A549 (cell line): ENCODE data around the gene PRPF8. TPM values are rescaled to one million over a fixed set of nuclear protein-coding genes. Genes with fewer than 3 reads are reported as not detected.

ENCODE experiments used
- BHLHE40 ChIP-seq: IDR thresholded peaks from 2 replicates; pipeline ENCODE4 v1.6.1; 2012; ENCODE audit warnings: low read depth, low read length, inconsistent platforms
- CBX2 ChIP-seq: fragments of 200-600 bp; sonication (generic); IDR thresholded peaks from 2 replicates; pipeline ENCODE4 v1.6.1; 2016; ENCODE audit warnings: low read depth, mild to moderate bottlenecking, borderline replicate concordance
- CEBPB ChIP-seq, 2 experiments: fragments of >200 bp in 1 of 2; sonication (Bioruptor Twin) in 1 of 2; formaldehyde crosslinking in 1 of 2; IDR thresholded peaks; 2 replicates each; pipeline ENCODE4 v1.6.1; 2012 to 2016
- ELK1 ChIP-seq: fragments of 150-350 bp; IDR thresholded peaks from 2 replicates; pipeline ENCODE4 v1.6.1; 2014; ENCODE audit warnings: low read depth, mild to moderate bottlenecking, low read length
- FOSB ChIP-seq: fragments of 250-450 bp; sonication (Bioruptor Pico); IDR thresholded peaks from 2 replicates; pipeline ENCODE4 v1.5.0; 2020; ENCODE audit warnings: mild to moderate bottlenecking, moderate library complexity
- FOSL2 ChIP-seq, 2 experiments: fragments of 450-650 bp in 1 of 2; fragments of >200 bp in 1 of 2; sonication (Bioruptor Twin) in 1 of 2; formaldehyde crosslinking; IDR thresholded peaks; 2 replicates each; pipeline versions ENCODE4 v1.5.0 to v1.6.1; 2016 to 2020; ENCODE audit warnings: mild to moderate bottlenecking in 1 of 2, moderate library complexity in 1 of 2
- FOXS1 ChIP-seq: fragments of 250-450 bp; sonication (Bioruptor Pico); IDR thresholded peaks from 2 replicates; pipeline ENCODE4 v1.5.0; 2020; ENCODE audit warnings: mild to moderate bottlenecking, moderate library complexity
- GATA3 ChIP-seq: IDR thresholded peaks from 2 replicates; pipeline ENCODE4 v1.6.1; 2012; ENCODE audit warnings: borderline replicate concordance
- HES2 ChIP-seq: fragments of >200 bp; sonication (Bioruptor Twin); formaldehyde crosslinking; IDR thresholded peaks from 2 replicates; pipeline ENCODE4 v1.6.1; 2016
- HEYL ChIP-seq: fragments of 250-450 bp; sonication (Bioruptor Pico); IDR thresholded peaks from 2 replicates; pipeline ENCODE4 v1.8.0; 2021; ENCODE audit warnings: mild to moderate bottlenecking, moderate library complexity
- HOXB13 ChIP-seq: fragments of 250-450 bp; sonication (Bioruptor Pico); IDR thresholded peaks from 2 replicates; pipeline ENCODE4 v1.5.0; 2020; ENCODE audit warnings: low read depth, mild to moderate bottlenecking, moderate library complexity
- JUN ChIP-seq, 2 experiments: fragments of >200 bp; sonication (Bioruptor Twin); formaldehyde crosslinking; IDR thresholded peaks; 2 replicates in 1 of 2; 3 replicates in 1 of 2; pipeline ENCODE4 v1.6.1; 2016 to 2017
- KDM1A ChIP-seq: fragments of 200-600 bp; sonication (generic); IDR thresholded peaks from 2 replicates; pipeline ENCODE4 v1.6.1; 2016; ENCODE audit warnings: low read depth, mild to moderate bottlenecking
- MAZ ChIP-seq: fragments of 150-350 bp; IDR thresholded peaks from 2 replicates; pipeline ENCODE4 v1.6.1; 2014; ENCODE audit warnings: antibody characterized with exemption, low read depth, low read length, borderline replicate concordance
- MYC ChIP-seq: IDR thresholded peaks from 2 replicates; pipeline ENCODE4 v1.6.1; 2012; ENCODE audit warnings: mild to moderate bottlenecking, inconsistent platforms, low read length, improper control_type of control experiment, borderline replicate concordance
- NFE2L2 ChIP-seq: fragments of 150-350 bp; conservative IDR thresholded peaks from 2 replicates; pipeline ENCODE4 v1.6.1; 2014; ENCODE audit warnings: low read length
- POLR2AphosphoS2 ChIP-seq: conservative IDR thresholded peaks from 2 replicates; pipeline ENCODE4 v1.6.1; 2012; ENCODE audit warnings: low read length, improper control_type of control experiment, inconsistent platforms
- RAD21 ChIP-seq, 2 experiments: fragments of >200 bp in 1 of 2; sonication (Bioruptor Twin) in 1 of 2; formaldehyde crosslinking in 1 of 2; IDR thresholded peaks in 1 of 2; conservative IDR thresholded peaks in 1 of 2; 2 replicates in 1 of 2; 3 replicates in 1 of 2; pipeline ENCODE4 v1.6.1; 2012 to 2018; ENCODE audit warnings: inconsistent platforms in 1 of 2
- RCOR1 ChIP-seq: fragments of 150-350 bp; IDR thresholded peaks from 2 replicates; pipeline ENCODE4 v1.6.1; 2014; ENCODE audit warnings: antibody characterized with exemption, low read length, low read depth
- SREBF2 ChIP-seq: fragments of 450-650 bp; IDR thresholded peaks from 2 replicates; pipeline ENCODE4 v1.6.1; 2014; ENCODE audit warnings: mild to moderate bottlenecking, moderate library complexity
- USF2 ChIP-seq: fragments of 450-650 bp; IDR thresholded peaks from 2 replicates; pipeline ENCODE4 v1.6.1; 2014; ENCODE audit warnings: antibody characterized with exemption
- ZC3H11A ChIP-seq: fragments of 450-650 bp; IDR thresholded peaks from 2 replicates; pipeline ENCODE4 v1.6.1; 2014; ENCODE audit warnings: antibody characterized with exemption, mild to moderate bottlenecking
- ZFP36 ChIP-seq: fragments of 450-650 bp; IDR thresholded peaks from 2 replicates; pipeline ENCODE4 v1.6.1; 2014; ENCODE audit warnings: borderline replicate concordance; ENCODE audit not compliant: partially characterized antibody
- polyA plus RNA-seq, 4 experiments: library from polyadenylated mRNA; depleted of rRNA in 3 of 4; stranded (reverse); fragments of >200 nt; fragmentation: RNase III in 1 of 4; extraction: RNeasy Plus Mini Kit Qiagen cat#74134 plus additional on column Dnase treatment in 1 of 4; gene quantifications; 2 replicates in 3 of 4; 3 replicates in 1 of 4; pipeline ENCODE4 v1.2.3, GENCODE V29; 2011 to 2017
- TF ChIP-seq, protein P1 (sequence below): fragments of >200 bp; sonication (Bioruptor Twin); formaldehyde crosslinking; IDR thresholded peaks from 3 replicates; pipeline ENCODE4 v1.5.1; 2016
- TF ChIP-seq, protein P2 (sequence below): IDR thresholded peaks from 2 replicates; pipeline ENCODE4 v1.6.1; 2012

PRPF8 gene
- polyA plus RNA-seq, 2 of the 4 experiments (the other 2 are of a cell fraction): 234 to 263 TPM

- no peak for TF ChIP-seq HES2
- no peak for TF ChIP-seq ZC3H11A
- TF ChIP-seq, protein P1, sequence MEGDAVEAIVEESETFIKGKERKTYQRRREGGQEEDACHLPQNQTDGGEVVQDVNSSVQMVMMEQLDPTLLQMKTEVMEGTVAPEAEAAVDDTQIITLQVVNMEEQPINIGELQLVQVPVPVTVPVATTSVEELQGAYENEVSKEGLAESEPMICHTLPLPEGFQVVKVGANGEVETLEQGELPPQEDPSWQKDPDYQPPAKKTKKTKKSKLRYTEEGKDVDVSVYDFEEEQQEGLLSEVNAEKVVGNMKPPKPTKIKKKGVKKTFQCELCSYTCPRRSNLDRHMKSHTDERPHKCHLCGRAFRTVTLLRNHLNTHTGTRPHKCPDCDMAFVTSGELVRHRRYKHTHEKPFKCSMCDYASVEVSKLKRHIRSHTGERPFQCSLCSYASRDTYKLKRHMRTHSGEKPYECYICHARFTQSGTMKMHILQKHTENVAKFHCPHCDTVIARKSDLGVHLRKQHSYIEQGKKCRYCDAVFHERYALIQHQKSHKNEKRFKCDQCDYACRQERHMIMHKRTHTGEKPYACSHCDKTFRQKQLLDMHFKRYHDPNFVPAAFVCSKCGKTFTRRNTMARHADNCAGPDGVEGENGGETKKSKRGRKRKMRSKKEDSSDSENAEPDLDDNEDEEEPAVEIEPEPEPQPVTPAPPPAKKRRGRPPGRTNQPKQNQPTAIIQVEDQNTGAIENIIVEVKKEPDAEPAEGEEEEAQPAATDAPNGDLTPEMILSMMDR: 0 out of 3 replicates have a peak, but pooled peaks have one; percentile 5
- no peak for TF ChIP-seq ELK1
- no peak for TF ChIP-seq FOXS1 (CRISPR knock-in tag)
- TF ChIP-seq BHLHE40: no peak
- TF ChIP-seq CEBPB (IDR thresholded peaks at IDR 0.05): 0 out of 4 replicates have a peak, but pooled peaks of 1 of the 2 experiments have one; percentile 19
- 0 out of 2 replicates have a peak, but pooled peaks have one; percentile 23 for TF ChIP-seq MAZ
- TF ChIP-seq POLR2AphosphoS2: peak; percentile 7; the same call in 1 of the 2 replicates
- peak; percentile 59; the same call in 1 of the 2 replicates for TF ChIP-seq HEYL (CRISPR knock-in tag)
- TF ChIP-seq, protein P2, sequence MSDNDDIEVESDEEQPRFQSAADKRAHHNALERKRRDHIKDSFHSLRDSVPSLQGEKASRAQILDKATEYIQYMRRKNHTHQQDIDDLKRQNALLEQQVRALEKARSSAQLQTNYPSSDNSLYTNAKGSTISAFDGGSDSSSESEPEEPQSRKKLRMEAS: peak; percentile 62
- TF ChIP-seq ZFP36: no peak
- TF ChIP-seq JUN (IDR thresholded peaks at IDR 0.05): peak; percentile 40 to 74; a peak in 2 of 5 replicates
- peak; percentile 78 for TF ChIP-seq NFE2L2
- no peak for TF ChIP-seq SREBF2
- no peak for TF ChIP-seq RAD21 (conservative IDR thresholded peaks at IDR 0.05 in 1 of 2, IDR thresholded peaks at IDR 0.05 in 1 of 2)
- 0 out of 2 replicates have a peak, but pooled peaks have one; percentile 54 for TF ChIP-seq MYC
- TF ChIP-seq HOXB13: no peak
- no peak for TF ChIP-seq RCOR1
- TF ChIP-seq FOSL2 (IDR thresholded peaks at IDR 0.05): no peak
- peak; percentile 78 for TF ChIP-seq FOSL2 (CRISPR knock-in tag; IDR thresholded peaks at IDR 0.05)
- TF ChIP-seq GATA3: 0 out of 2 replicates have a peak, but pooled peaks have one; percentile 14
- peak; percentile 90 for TF ChIP-seq USF2
- peak; percentile 96; the same call in 1 of the 2 replicates for TF ChIP-seq FOSB (CRISPR knock-in tag)
- TF ChIP-seq CBX2: no peak
- TF ChIP-seq KDM1A: no peak
- TF ChIP-seq, all 56 proteins: peak for 29
Measured at GRCh38 chr17:1716076-1716911, 31.6 kb upstream of the PRPF8 start (continued).
